Measurements from ENCODE around the gene HS3ST1.
"Not testable (repeated sequence)": the region's sequence is repeated elsewhere in the genome, so short reads cannot be mapped to it uniquely, and the experiment has no call there.

HS3ST1 gene

DNA sequence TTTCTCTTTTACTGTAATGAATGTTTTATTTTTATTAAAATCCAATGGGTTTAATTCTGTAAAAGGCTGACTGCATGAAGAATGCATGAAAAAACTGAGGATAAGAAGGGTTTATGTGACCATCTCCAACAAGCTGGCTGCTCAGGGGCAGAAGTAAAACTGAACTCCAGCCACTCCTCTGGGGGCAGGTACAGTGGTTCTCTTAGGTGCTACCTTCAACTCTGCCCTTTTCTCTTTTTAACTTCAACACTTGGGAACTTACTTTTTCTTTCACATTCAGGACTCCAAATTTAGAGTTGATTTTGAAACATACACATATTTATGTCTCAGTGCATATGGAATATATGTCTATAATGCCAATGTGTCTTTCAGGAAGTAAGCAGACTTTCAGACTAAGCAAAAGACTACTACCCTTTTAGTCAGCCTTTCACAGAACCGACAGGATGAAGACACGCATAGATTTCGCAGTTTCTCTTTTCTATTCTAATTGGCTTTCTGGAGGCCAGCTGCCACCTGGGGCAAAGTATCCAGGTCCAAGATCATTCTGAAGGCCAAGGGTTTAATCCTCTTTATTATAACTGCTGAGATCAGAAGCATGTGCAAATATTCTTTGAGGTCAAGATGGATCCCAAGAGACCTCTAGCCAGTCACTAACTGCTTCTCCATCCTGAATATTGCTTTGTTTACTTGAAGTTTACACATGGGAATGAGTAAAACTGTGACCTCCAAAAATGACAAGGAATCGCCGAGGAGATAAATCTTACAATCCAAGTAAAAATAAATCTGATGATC, 30.7 kb downstream of the HS3ST1 start:
- DNase-seq = no peak

DNA sequence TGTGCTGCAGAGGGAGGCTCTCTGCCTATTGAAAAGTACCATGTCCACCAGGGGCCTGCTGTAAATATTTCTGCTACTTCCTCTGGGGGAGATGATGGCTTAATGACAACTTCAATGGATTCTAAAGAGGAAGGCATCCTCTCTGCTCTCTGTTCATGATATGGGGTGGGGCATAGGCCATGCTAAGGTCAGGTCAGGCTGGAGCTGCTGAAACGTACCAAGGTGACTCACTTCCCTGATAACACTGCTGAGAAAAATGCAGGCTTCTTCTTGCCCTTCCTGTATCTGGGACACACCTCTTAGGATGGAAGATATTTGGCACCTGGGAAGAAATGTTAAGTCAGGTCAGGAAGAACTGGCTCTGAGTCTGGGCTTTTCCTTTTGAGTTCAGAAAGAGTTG, 31.5 kb downstream of the HS3ST1 start:
- no peak for DNase-seq

DNA sequence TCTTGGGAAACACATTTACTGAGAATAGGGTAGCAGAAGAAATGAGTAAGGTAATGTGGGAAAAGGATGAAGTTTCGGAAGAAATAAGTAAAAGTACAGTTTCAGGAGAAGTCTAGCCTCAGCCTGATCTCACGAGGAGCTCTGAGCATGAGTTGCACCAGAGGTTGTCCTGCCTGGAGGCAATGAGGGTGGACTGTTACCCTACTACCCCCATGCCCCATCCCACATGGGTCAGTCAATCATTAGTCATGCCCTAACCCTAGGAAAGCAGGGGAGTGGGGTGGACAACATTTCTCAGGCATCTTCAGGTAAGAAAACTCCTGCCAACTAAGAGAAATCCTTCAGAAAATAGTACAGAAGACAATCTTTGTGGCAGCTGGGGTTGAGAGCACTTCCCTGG, 35.1 kb downstream of the HS3ST1 start:
- DNase-seq = no peak

DNA sequence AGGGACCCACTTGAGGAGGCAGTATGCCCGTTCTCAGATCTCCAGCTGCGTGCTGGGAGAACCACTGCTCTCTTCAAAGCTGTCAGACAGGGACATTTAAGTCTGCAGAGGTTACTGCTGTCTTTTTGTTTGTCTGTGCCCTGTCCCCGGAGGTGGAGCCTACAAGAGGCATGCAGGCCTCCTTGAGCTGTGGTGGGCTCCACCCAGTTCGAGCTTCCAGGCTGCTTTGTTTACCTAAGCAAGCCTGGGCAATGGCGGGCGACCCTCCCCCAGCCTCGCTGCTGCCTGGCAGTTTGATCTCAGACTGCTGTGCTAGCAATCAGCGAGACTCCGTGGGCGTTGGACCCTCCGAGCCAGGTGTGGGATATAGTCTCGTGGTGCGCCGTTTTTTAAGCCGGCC, 44.6 kb downstream of the HS3ST1 start:
- not testable (repeated sequence) for DNase-seq

DNA sequence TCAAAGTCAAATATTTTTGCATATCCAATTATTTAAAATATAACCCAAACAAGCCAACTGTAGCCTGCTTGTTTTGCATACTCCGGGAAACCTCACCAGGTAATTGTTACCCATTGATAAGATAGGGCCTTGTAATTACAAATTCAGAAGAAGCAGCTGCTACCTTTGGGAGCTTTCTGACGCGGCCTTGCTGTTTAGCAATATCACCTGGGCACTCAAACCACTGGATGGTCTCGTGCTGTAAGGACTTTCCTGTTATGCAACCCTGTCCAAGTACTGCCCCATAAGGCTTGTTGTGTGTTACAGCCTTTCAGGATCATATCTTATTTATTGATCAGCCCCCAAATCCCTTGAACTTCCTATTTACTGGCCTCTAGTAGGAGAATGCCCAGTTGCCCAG, 52.1 kb downstream of the HS3ST1 start:
- no peak for DNase-seq

DNA sequence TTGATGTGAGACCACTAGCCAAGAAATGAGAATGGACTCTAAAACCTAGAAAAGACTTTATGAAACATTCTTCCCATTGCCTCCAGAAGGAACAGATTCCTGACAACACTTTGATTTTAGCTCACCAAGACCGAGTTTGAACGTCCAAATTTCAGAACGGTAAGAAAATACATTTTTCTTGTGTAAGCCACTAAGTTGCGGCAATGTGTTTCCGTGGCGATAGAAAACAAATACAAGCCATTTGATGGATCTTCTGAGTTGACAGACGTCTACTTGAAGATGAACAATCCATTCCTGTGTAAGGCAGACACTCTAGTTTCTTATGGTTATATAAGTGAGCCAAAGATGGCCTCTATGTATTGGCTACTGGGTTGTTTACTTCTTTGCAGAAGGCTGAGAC, 52.5 kb downstream of the HS3ST1 start:
- DNase-seq = no peak

DNA sequence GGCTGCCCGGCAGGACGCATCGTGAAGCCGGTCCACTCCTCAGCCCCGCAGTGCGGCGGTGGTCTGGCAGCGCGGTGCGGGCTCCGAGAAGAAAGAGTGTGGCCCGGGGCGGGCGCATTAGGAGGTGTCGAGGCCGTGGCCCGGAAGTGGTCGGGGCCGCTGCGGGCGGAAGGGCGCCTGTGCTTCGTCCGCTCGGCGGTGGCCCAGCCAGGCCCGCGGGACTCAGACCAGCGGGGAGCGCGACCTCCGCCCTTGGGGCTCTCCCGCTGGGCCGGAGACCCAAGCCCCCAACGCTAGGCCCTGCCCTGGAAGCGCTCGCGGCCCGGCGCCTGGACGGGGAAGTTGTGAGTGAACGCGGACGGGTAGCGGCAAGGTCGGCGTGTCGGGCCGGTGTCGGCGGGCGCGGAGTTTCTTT, 60.0 kb downstream of the HS3ST1 start:
- no peak for DNase-seq

DNA sequence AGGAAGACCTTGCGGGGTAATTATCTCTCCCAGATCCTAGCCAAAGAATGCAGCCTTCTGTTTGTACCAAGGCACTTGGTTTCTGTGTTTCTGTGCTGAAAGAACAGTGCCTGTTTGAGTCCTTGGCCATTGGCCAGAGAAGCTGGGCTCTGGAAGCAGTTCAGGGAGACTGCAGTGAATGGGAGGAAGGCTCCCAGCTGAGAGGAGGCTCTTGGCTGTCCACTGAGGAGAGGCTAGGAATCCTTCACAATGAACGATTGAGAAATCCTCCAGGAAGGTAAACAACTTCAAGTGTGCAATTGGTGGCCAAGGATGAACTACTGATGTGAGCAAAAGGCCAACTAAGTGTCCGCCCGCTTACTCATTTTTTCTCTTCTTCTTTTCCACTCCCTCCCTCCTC, 61.3 kb downstream of the HS3ST1 start:
- DNase-seq = no peak

DNA sequence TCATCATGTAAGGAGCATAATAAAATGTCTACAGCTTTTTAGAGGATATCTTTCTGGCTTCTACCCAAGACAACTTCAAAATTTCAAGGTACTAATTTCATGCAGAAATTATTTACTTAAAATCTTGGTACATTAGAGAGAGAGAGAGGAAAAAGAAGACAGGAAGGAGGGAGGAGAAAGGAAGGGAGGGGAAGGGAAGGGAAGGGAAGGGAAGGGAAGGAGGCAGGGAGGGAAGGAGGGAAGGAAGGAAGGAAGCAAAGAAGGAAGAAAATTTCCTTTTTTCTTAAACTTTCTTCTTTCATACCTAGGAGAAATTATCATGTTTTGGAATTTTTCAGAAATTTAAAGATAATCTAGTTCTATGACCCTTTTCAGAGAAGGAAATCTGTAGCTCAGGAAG, 61.8 kb downstream of the HS3ST1 start:
- DNase-seq = no peak

DNA sequence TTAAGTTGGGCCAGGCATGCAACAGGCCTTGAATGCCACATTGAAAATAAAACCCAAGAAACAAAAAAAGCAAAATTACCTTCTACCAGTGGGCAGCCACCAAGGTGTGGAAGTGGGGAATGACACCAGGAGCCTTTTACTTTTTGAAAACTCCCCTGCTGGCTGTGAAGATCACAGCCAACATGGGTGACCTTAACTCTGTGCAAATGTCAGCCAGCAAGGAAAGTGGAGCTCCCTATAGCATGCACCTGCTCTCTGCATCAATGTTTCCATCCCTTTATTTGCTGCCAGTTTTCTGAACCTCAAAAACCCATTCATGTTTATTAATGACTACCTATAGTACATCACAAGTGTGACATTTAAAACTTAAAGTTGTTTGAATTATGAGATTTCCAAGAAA, 63.7 kb downstream of the HS3ST1 start:
- no peak for DNase-seq

DNA sequence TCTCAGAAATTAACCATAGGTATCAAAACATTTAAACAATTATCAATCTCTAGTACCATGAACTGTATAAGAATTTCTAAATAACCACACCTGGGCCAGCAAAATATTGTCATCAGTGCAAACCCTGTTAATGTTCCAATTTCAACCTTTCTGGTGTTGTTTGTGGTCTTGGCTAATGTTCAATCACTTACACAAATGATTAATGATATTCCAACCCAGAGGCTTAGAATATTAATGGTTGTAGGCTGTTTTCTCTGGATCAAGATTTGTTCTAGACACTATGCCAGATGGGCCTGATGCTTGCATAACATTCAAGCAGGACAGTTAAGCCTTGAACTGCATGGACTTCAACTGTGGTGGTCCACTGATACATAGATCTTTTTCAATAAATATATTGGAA, 69.1 kb downstream of the HS3ST1 start:
- no peak for DNase-seq

DNA sequence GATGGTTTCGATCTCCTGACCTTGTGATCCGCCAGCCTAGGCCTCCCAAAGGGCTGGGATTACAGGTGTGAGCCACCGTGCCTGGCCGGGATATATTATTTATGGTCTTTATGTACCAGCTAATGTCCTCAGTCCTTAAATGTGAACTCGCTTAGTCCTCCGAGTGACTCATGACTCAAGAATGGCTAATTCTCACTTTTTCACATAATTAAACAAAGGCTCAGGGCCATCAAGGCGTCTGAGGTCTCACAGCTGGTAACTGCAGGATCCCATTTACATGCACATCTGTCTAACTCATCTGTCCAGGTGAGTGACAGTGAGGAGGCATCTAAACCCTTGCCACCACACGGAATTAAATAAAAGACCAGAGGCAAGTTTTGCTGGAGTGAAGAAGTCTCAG, 73.5 kb downstream of the HS3ST1 start:
- no peak for DNase-seq

DNA sequence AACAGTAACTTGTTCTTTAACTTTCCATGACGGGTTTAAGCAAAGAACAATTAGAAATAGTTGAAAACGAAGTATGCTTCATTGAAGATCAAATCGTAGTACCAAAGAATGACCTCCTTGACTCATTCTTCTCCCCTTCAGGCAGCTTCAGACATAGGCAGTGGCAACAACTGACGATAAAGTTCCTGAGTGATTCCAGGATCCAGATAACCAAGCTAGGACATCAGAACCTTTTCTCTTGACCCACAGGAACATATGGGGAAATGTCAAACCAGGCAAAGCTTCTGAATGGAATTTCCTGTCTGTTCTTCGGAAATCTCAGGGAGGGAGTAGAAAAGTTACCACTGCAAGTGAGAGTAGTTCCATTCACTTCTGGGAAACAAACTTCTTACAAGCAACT, 74.2 kb downstream of the HS3ST1 start:
- no peak for DNase-seq

DNA sequence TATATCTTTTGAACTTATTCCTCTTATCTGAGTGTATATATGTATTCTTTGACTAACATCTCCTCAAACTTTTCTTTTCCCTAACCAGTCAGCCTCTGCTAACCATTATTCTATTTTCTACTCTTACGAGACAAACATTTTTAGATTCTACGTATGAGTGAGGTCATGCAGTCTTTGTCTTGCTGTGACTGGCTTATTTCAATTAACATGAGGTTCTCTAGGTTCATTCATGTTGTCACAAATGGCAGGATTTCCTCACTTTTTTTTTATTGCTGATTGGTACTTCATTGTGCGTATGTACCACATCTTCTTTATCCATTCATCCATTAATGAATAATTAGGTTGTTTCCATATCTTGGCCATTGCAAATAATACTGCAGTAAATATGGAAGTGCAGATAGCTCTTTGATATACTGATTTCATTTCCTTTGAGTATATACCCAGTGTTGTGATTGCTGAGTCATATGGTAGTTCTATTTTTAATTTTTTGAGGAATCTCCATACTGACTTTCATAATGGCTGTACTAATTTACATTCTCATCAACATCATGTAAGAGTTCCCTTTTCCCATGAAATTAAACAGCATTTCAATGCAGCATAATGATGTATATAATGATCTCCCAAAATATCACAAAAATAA, 80.1 kb downstream of the HS3ST1 start:
- DNase-seq = no peak

DNA sequence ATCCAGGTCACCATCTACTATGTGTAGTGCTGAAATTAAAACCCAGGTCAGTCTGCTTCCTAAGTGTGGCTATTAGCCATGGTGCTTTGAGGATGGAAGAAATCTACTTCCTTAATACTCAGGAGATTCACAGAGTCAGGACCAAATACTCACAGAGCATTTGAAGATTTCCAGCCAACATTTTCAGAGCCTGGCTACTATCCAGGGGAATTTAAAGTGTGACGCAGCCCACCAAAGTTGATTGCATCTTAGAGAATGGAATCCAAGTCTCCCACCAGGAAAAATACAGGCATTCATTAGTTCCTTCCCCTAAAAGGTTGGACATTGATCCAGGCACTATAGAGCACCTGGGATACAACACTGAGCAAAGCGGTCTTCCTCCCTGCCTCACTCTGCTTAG, 83.8 kb downstream of the HS3ST1 start:
- no peak for DNase-seq

DNA sequence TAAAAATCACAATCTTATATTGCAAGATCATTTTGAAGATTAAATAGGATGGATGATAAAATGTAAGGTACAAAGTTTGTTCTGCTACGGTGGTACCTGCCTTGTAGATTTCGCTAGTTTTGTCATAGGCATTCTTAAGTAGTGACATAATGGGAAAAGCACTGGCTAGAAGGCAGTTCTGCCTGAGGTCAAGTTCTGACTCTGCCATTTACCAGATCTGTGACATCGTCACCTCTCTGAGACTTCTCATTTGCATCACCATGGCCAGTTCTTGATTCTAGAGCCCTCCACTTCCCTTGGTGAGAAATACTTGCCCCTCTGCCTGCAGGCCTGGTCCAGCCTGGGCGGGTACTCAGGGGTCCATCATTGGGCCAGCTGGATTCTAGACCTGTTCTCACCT, 85.2 kb downstream of the HS3ST1 start:
- DNase-seq = no peak
